Measurements from ENCODE around the gene OR2B2.
A peak's percentile ranks its signal among the peaks of the same experiment; 100 is the strongest.
"Not testable (repeated sequence)": the region's sequence is repeated elsewhere in the genome, so short reads cannot be mapped to it uniquely, and the experiment has no call there.

The OR2B2 gene

GRCh38 chr6:27911956-27912446 lies at the start of gene OR2B2:
TSS of gene OR2B2 (minus strand) at chr6:27912396. CDS start at chr6:27912319, 77 bp downstream.
- no peak for DNase-seq

- no peak for DNase-seq
Observed at GRCh38 chr6:27957516-27957915, 45.3 kb upstream of the OR2B2 start.

GRCh38 chr6:27956941-27957340 lies 44.7 kb upstream of the OR2B2 start, which contains the start of gene OR2B6:
TSS of gene OR2B6 (plus strand) at chr6:27957241. CDS start at chr6:27957241, 0 bp downstream.
- no peak for DNase-seq

- DNase-seq: no peak
Observed at GRCh38 chr6:27951040-27951439, 38.8 kb upstream of the OR2B2 start.

GRCh38 chr6:27948237-27948636 lies 36.0 kb upstream of the OR2B2 start:
- DNase-seq: no peak

- not testable (repeated sequence) for DNase-seq
Observed at GRCh38 chr6:27943072-27943471, 30.9 kb upstream of the OR2B2 start.

GRCh38 chr6:27940766-27941165 lies 28.6 kb upstream of the OR2B2 start:
- DNase-seq: no peak

- no peak for DNase-seq
Observed at GRCh38 chr6:27931209-27931608, 19.0 kb upstream of the OR2B2 start.

GRCh38 chr6:27929930-27930329 lies 17.7 kb upstream of the OR2B2 start:
- DNase-seq: not testable (repeated sequence)

- DNase-seq: not testable (repeated sequence)
Observed at GRCh38 chr6:27928041-27928440, 15.8 kb upstream of the OR2B2 start.

- no peak for DNase-seq
Observed at GRCh38 chr6:27924179-27924578, 12.0 kb upstream of the OR2B2 start.

GRCh38 chr6:27922949-27923348 lies 10.8 kb upstream of the OR2B2 start:
- DNase-seq: no peak

- no peak for DNase-seq
Observed at GRCh38 chr6:27908017-27908416, 4.2 kb downstream of the OR2B2 start.

- peak; percentile 88 for DNase-seq
Observed at GRCh38 chr6:27902335-27903314, 9.6 kb downstream of the OR2B2 start.

- DNase-seq: no peak
Observed at GRCh38 chr6:27901801-27902200, 10.4 kb downstream of the OR2B2 start.

GRCh38 chr6:27900197-27900596 lies 12.0 kb downstream of the OR2B2 start:
- DNase-seq: not testable (repeated sequence)

- no peak for DNase-seq
Observed at GRCh38 chr6:27899543-27899942, 12.7 kb downstream of the OR2B2 start.

- no peak for DNase-seq
Observed at GRCh38 chr6:27897580-27898206, 14.5 kb downstream of the OR2B2 start.

GRCh38 chr6:27896398-27896796 lies 15.8 kb downstream of the OR2B2 start:
- no peak for DNase-seq

- peak; percentile 57 for DNase-seq
Observed at GRCh38 chr6:27894839-27895762, 17.1 kb downstream of the OR2B2 start.

- DNase-seq: peak; percentile 71
Observed at GRCh38 chr6:27893836-27894807, 18.1 kb downstream of the OR2B2 start.
